ENCODE data around the gene RBM6.

- TF ChIP-seq EP300 (IDR thresholded peaks at IDR 0.05) (no peak), CTCF (IDR thresholded peaks at IDR 0.05) (peak; percentile 8 to 60)
Measured at GRCh38 chr3:49906073-49906743, 33.7 kb upstream of the RBM6 start.
